Tibial nerve (tissue), 4 donors: Measurements from ENCODE around the gene ADGB. TPM values are rescaled to one million over a fixed set of nuclear protein-coding genes. Genes with fewer than 3 reads are reported as not detected.

Experiments
- DNase-seq, 2 donors: peaks; one replicate each; pipeline ENCODE4 v3.0.0-alpha.2; 2019; ENCODE audit warnings: low spot score in 2 of 2
- H3K27ac ChIP-seq, 4 donors: fragments of 200-600 bp; sonication (generic) in 3 of 4; one replicate each; pipeline ENCODE4 v1.5.1; 2017 to 2019; ENCODE audit warnings: mild to moderate bottlenecking in 1 of 4
- H3K27me3 ChIP-seq, 2 donors: fragments of 200-600 bp; sonication (generic) in 1 of 2; one replicate each; pipeline versions ENCODE4 v1.5.1 to v1.6.0; 2017 to 2019
- H3K36me3 ChIP-seq, 3 donors: fragments of 200-600 bp; sonication (generic); one replicate each; pipeline ENCODE4 v1.5.1; 2018 to 2019
- H3K4me1 ChIP-seq, 4 donors: fragments of 200-600 bp; sonication (generic) in 3 of 4; one replicate each; pipeline ENCODE4 v1.5.1; 2017 to 2019
- H3K4me3 ChIP-seq, 4 donors: fragments of 200-600 bp; sonication (generic) in 3 of 4; one replicate each; pipeline ENCODE4 v1.5.1; 2017 to 2019; ENCODE audit warnings: mild to moderate bottlenecking in 1 of 4, moderate library complexity in 1 of 4
- H3K9me3 ChIP-seq, 4 donors: fragments of 200-600 bp; sonication (generic) in 3 of 4; one replicate each; pipeline ENCODE4 v1.5.1; 2017 to 2019
- CTCF ChIP-seq, 5 experiments: fragments of 200-600 bp in 3 of 5; fragments of 450-650 bp in 2 of 5; sonication (generic) in 3 of 5; IDR thresholded peaks; one replicate each; pipeline ENCODE4 v1.5.1; 2016 to 2019; ENCODE audit warnings: antibody characterized with exemption in 5 of 5, mild to moderate bottlenecking in 3 of 5, moderate library complexity in 2 of 5
- EP300 ChIP-seq, 2 donors: sonication (generic); formaldehyde crosslinking; IDR thresholded peaks; one replicate each; pipeline ENCODE4 v1.6.1; 2017; ENCODE audit warnings: antibody characterized with exemption in 2 of 2, mild to moderate bottlenecking in 1 of 2
- POLR2A ChIP-seq, 2 donors: fragments of 450-650 bp; IDR thresholded peaks; one replicate each; pipeline ENCODE4 v1.6.1; 2017; ENCODE audit warnings: antibody characterized with exemption in 2 of 2, mild to moderate bottlenecking in 2 of 2, moderate library complexity in 2 of 2
- WGBS, 2 donors: methylation state at CpG; one replicate each; pipeline ENCODE4 v1.1.5; 2018; 5-methylcytosine and 5-hydroxymethylcytosine counted together
- total RNA-seq, 4 donors: library from RNA; depleted of rRNA; stranded (reverse); fragments of >200 nt; gene quantifications; one replicate each; pipeline ENCODE4 v1.1.0, GENCODE V29; 2016

ADGB gene
- total RNA-seq, 4 donors from 2014 or later: not detected

- H3K27ac ChIP-seq: peak overlapping the region in 2 of 4 donors; percentile 14 to 21
- WGBS, 2 donors: 74 to 75% methylated on average over 14 of the region's 14 CpGs
- no peak overlapping the region for H3K4me3 ChIP-seq
- no peaks in the 10 kb centered on the region for H3K27me3 ChIP-seq
- peak in 1 of 2 donors; percentile 42 for DNase-seq
- TF ChIP-seq POLR2A (IDR thresholded peaks at IDR 0.05) (no peak), EP300 (IDR thresholded peaks at IDR 0.05) (peak in 1 of 2 donors; percentile 72)
- H3K36me3 ChIP-seq: no peaks in the 10 kb centered on the region
- H3K4me1 ChIP-seq: no peaks in the 10 kb centered on the region
- no peaks in the 10 kb centered on the region for H3K9me3 ChIP-seq
Measured at GRCh38 chr6:146770965-146771735, 172.4 kb downstream of the ADGB start.

GRCh38 chr6:146775220-146775619 is 176.4 kb downstream of the ADGB start:
- Histone ChIP-seq H3K27me3 (no peaks in the 10 kb centered on the region), H3K36me3 (no peaks in the 10 kb centered on the region), H3K4me3 (no peak overlapping the region)

GRCh38 chr6:146781836-146782235 is 183.1 kb downstream of the ADGB start:
- no peaks in the 10 kb centered on the region for H3K36me3 ChIP-seq
- TF ChIP-seq CTCF (IDR thresholded peaks at IDR 0.05): no peak
- no peak for TF ChIP-seq POLR2A (IDR thresholded peaks at IDR 0.05)
- no peak for TF ChIP-seq EP300 (IDR thresholded peaks at IDR 0.05)
- H3K27ac ChIP-seq: no peak overlapping the region
- no peak for DNase-seq
- H3K27me3 ChIP-seq: no peaks in the 10 kb centered on the region
- no peaks in the 10 kb centered on the region for H3K4me1 ChIP-seq
- no peaks in the 10 kb centered on the region for H3K9me3 ChIP-seq
- WGBS, 2 donors: 61 to 62% methylated on average over 3 of the region's 3 CpGs
- no peak overlapping the region for H3K4me3 ChIP-seq

More at GRCh38 chr6:146775220-146775619, 176.4 kb downstream of the ADGB start:
- Histone ChIP-seq H3K9me3 (no peaks in the 10 kb centered on the region), H3K4me1 (no peaks in the 10 kb centered on the region), H3K27ac (no peak overlapping the region)
- TF ChIP-seq CTCF (IDR thresholded peaks at IDR 0.05) (no peak), EP300 (IDR thresholded peaks at IDR 0.05) (no peak), POLR2A (IDR thresholded peaks at IDR 0.05) (no peak)
- no peak for DNase-seq

GRCh38 chr6:146785001-146785585 is 186.3 kb downstream of the ADGB start:
- TF ChIP-seq POLR2A (IDR thresholded peaks at IDR 0.05) (no peak), EP300 (IDR thresholded peaks at IDR 0.05) (no peak), CTCF (IDR thresholded peaks at IDR 0.05) (peak in 4 of 5 experiments; percentile 10 to 29 (median 10))
- H3K27ac ChIP-seq: no peak overlapping the region
- no peaks in the 10 kb centered on the region for H3K27me3 ChIP-seq
- H3K4me1 ChIP-seq: no peaks in the 10 kb centered on the region
- WGBS, 2 donors: 57 to 61% methylated on average over 5 of the region's 5 CpGs
- H3K36me3 ChIP-seq: no peaks in the 10 kb centered on the region
- no peak for DNase-seq
- H3K9me3 ChIP-seq: no peaks in the 10 kb centered on the region
- no peak overlapping the region for H3K4me3 ChIP-seq

- H3K4me1 ChIP-seq: no peaks in the 10 kb centered on the region
- no peak for DNase-seq
- H3K27ac ChIP-seq: no peak overlapping the region
- peaks cover 0 to 12% (median 0%) of the 10 kb centered on the region in 4 donors for H3K9me3 ChIP-seq
- no peaks in the 10 kb centered on the region for H3K27me3 ChIP-seq
- H3K36me3 ChIP-seq: no peaks in the 10 kb centered on the region
- no peak overlapping the region for H3K4me3 ChIP-seq
- WGBS, 2 donors: 40 to 41% methylated on average over 5 of the region's 5 CpGs
- TF ChIP-seq CTCF (IDR thresholded peaks at IDR 0.05) (no peak), POLR2A (IDR thresholded peaks at IDR 0.05) (no peak), EP300 (IDR thresholded peaks at IDR 0.05) (no peak)
Measured at GRCh38 chr6:146787876-146788508, 189.2 kb downstream of the ADGB start.
